Measurements from ENCODE around the gene BRPF3.

GRCh38 chr6:36226438-36227047, 30.0 kb downstream of the BRPF3 start:
- TF ChIP-seq CTCF (IDR thresholded peaks at IDR 0.05), result no peak
- no peak for TF ChIP-seq POLR2A (IDR thresholded peaks at IDR 0.05)
